DND-41 (cell line): ENCODE results near the gene DGKQ.

ENCODE experiments used
- EZH2 ChIP-seq: IDR thresholded peaks from 3 replicates; pipeline ENCODE4 v1.6.1; 2012; ENCODE audit warnings: borderline replicate concordance, low read depth, mild to moderate bottlenecking, moderate library complexity, low read length, inconsistent platforms; ENCODE audit not compliant: severe bottlenecking
- TF ChIP-seq, protein P1 (sequence below): IDR thresholded peaks from 2 replicates; pipeline ENCODE4 v1.5.1; 2012; ENCODE audit warnings: borderline replicate concordance, low read length, moderate library complexity, mild to moderate bottlenecking; ENCODE audit not compliant: poor library complexity, severe bottlenecking; ENCODE audit errors: extremely low read depth

DNA sequence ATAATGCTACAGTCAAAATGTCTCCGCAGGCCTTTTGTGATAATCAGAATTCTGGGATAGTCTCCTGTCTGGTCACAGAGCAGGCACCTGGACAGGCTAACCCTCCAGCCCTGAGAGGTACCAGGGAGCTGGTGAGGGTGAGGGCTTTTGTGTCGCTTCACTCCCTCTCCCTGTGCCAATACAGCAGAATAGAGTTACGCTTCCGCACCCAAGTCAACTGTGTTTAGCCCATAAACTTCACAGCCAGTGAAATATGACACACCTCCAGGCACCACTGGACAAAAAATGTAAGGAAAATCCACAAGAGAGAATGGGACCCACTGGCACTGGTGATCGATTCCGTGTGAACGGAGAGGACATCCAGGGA lies 42.6 kb downstream of the DGKQ start:
- TF ChIP-seq, protein P1, sequence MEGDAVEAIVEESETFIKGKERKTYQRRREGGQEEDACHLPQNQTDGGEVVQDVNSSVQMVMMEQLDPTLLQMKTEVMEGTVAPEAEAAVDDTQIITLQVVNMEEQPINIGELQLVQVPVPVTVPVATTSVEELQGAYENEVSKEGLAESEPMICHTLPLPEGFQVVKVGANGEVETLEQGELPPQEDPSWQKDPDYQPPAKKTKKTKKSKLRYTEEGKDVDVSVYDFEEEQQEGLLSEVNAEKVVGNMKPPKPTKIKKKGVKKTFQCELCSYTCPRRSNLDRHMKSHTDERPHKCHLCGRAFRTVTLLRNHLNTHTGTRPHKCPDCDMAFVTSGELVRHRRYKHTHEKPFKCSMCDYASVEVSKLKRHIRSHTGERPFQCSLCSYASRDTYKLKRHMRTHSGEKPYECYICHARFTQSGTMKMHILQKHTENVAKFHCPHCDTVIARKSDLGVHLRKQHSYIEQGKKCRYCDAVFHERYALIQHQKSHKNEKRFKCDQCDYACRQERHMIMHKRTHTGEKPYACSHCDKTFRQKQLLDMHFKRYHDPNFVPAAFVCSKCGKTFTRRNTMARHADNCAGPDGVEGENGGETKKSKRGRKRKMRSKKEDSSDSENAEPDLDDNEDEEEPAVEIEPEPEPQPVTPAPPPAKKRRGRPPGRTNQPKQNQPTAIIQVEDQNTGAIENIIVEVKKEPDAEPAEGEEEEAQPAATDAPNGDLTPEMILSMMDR: no peak
- no peak for TF ChIP-seq EZH2
